ENCODE data around the gene KCNH5. TPM values are rescaled to one million over a fixed set of nuclear protein-coding genes. Genes with fewer than 3 reads are reported as not detected.

Gene KCNH5
- polyA plus RNA-seq, 1 of the 3 experiments (the other 2 are of a cell fraction): not detected

GRCh38 chr14:62988967-62989366, 56.3 kb downstream of the KCNH5 start:
- no peak overlapping the region for H3K9ac ChIP-seq
- no peaks in the 10 kb centered on the region for H3K9me3 ChIP-seq
- no peak overlapping the region for H2AFZ ChIP-seq (ENCODE audit: low read depth)
- H4K20me1 ChIP-seq (ENCODE audit: insufficient read depth): no peaks in the 10 kb centered on the region
- H3K4me1 ChIP-seq (ENCODE audit: control insufficient read depth in 1 of 2, insufficient read depth in 2 of 2, low read depth in 1 of 2, low read length in 1 of 2): no peaks in the 10 kb centered on the region
- no peak overlapping the region for H3K4me3 ChIP-seq (ENCODE audit: low read depth in 2 of 2, low read length in 1 of 2)
- H3K27ac ChIP-seq (ENCODE audit: low read depth in 2 of 2, low read length in 1 of 2): no peak overlapping the region
- 13% methylated on average over 3 of the region's 3 CpGs for WGBS (ENCODE audit: low lambda C conversion rate)
- H3F3A ChIP-seq (replicated peaks; ENCODE audit: insufficient read depth): no peaks in the 10 kb centered on the region
- TF ChIP-seq IRF3 (IDR thresholded peaks at IDR 0.05; ENCODE audit: low read depth, low read length) (no peak), TEAD4 (IDR thresholded peaks at IDR 0.05; ENCODE audit: borderline replicate concordance, insufficient read depth) (no peak), MEF2A (IDR thresholded peaks at IDR 0.05; ENCODE audit: borderline replicate concordance, low read depth) (no peak), POLR2AphosphoS5 (IDR thresholded peaks at IDR 0.05; ENCODE audit: low read depth, low read length) (no peak), MXI1 (IDR thresholded peaks at IDR 0.05; ENCODE audit: low read depth, low read length) (no peak), GATA2 (CRISPR knock-in tag; IDR thresholded peaks at IDR 0.05) (no peak), NFIC (IDR thresholded peaks at IDR 0.05; ENCODE audit: borderline replicate concordance) (no peak), CHD2 (IDR thresholded peaks at IDR 0.05; ENCODE audit: low read length, partially characterized antibody) (no peak), YY1 (IDR thresholded peaks at IDR 0.05; ENCODE audit: low read depth) (no peak), FOXJ3 (CRISPR knock-in tag; IDR thresholded peaks at IDR 0.05) (no peak), TAF1 (IDR thresholded peaks at IDR 0.05; ENCODE audit: borderline replicate concordance, low read depth, low read length) (no peak), RXRA (IDR thresholded peaks at IDR 0.05; ENCODE audit: borderline replicate concordance, low read depth) (no peak), NRF1 (IDR thresholded peaks at IDR 0.05; ENCODE audit: low read depth, low read length) (no peak), ELF1 (IDR thresholded peaks at IDR 0.05) (no peak), JUND (IDR thresholded peaks at IDR 0.05) (no peak), RFX5 (IDR thresholded peaks at IDR 0.05; ENCODE audit: low read length) (no peak), EP300 (IDR thresholded peaks at IDR 0.05; ENCODE audit: borderline replicate concordance in 1 of 2, low read depth in 1 of 2, low read length in 1 of 2) (no peak), USF2 (IDR thresholded peaks at IDR 0.05; ENCODE audit: borderline replicate concordance, low read depth, low read length) (no peak), RCOR1 (IDR thresholded peaks at IDR 0.05; ENCODE audit: low read length) (no peak)
- POLR2A ChIA-PET: no interaction called here
- H3K9me2 ChIP-seq: no peaks in the 10 kb centered on the region
- no peaks in the 10 kb centered on the region for H3K79me2 ChIP-seq (ENCODE audit: insufficient read depth)
- CTCF ChIA-PET: no interaction called here
- no peak overlapping the region for H3K4me2 ChIP-seq
- no peak for DNase-seq
- H3K27me3 ChIP-seq (ENCODE audit: insufficient read depth): no peaks in the 10 kb centered on the region
- no peaks in the 10 kb centered on the region for H3K36me3 ChIP-seq (replicated peaks in 1 of 2; ENCODE audit: control insufficient read depth in 1 of 2, insufficient read depth in 2 of 2, low read length in 1 of 2)

- no peak overlapping the region for H2AFZ ChIP-seq (ENCODE audit: low read depth)
- no peak overlapping the region for H3K9ac ChIP-seq
- no peaks in the 10 kb centered on the region for H3K36me3 ChIP-seq (replicated peaks in 1 of 2; ENCODE audit: control insufficient read depth in 1 of 2, insufficient read depth in 2 of 2, low read length in 1 of 2)
- no peaks in the 10 kb centered on the region for H3K9me2 ChIP-seq
- no peak overlapping the region for H3K27ac ChIP-seq (ENCODE audit: low read depth in 2 of 2, low read length in 1 of 2)
- POLR2A ChIA-PET: no interaction called here
- H4K20me1 ChIP-seq (ENCODE audit: insufficient read depth): no peaks in the 10 kb centered on the region
- H3K79me2 ChIP-seq (ENCODE audit: insufficient read depth): no peaks in the 10 kb centered on the region
- no peak overlapping the region for H3K4me2 ChIP-seq
- H3K4me1 ChIP-seq (ENCODE audit: control insufficient read depth in 1 of 2, insufficient read depth in 2 of 2, low read depth in 1 of 2, low read length in 1 of 2): no peaks in the 10 kb centered on the region
- CTCF ChIA-PET: no interaction called here
- no peak for DNase-seq
- H3F3A ChIP-seq (replicated peaks; ENCODE audit: insufficient read depth): no peaks in the 10 kb centered on the region
- H3K9me3 ChIP-seq: no peaks in the 10 kb centered on the region
- no peak overlapping the region for H3K4me3 ChIP-seq (ENCODE audit: low read depth in 2 of 2, low read length in 1 of 2)
- no peaks in the 10 kb centered on the region for H3K27me3 ChIP-seq (ENCODE audit: insufficient read depth)
- TF ChIP-seq IRF3 (IDR thresholded peaks at IDR 0.05; ENCODE audit: low read depth, low read length): no peak
- no peak for TF ChIP-seq PBX3 (IDR thresholded peaks at IDR 0.05)
- TF ChIP-seq MXI1 (IDR thresholded peaks at IDR 0.05; ENCODE audit: low read depth, low read length): no peak
- no peak for TF ChIP-seq RXRA (IDR thresholded peaks at IDR 0.05; ENCODE audit: borderline replicate concordance, low read depth)
- no peak for TF ChIP-seq MEF2A (IDR thresholded peaks at IDR 0.05; ENCODE audit: borderline replicate concordance, low read depth)
- TF ChIP-seq RFX5 (IDR thresholded peaks at IDR 0.05; ENCODE audit: low read length): no peak
- TF ChIP-seq TCF12 (IDR thresholded peaks at IDR 0.05): no peak
- no peak for TF ChIP-seq CHD2 (IDR thresholded peaks at IDR 0.05; ENCODE audit: low read length, partially characterized antibody)
- TF ChIP-seq GATA2 (CRISPR knock-in tag; IDR thresholded peaks at IDR 0.05): no peak
- no peak for TF ChIP-seq USF2 (IDR thresholded peaks at IDR 0.05; ENCODE audit: borderline replicate concordance, low read depth, low read length)
- no peak for TF ChIP-seq SIN3A (IDR thresholded peaks at IDR 0.05; ENCODE audit: borderline replicate concordance, low read depth, low read length)
- no peak for TF ChIP-seq RCOR1 (IDR thresholded peaks at IDR 0.05; ENCODE audit: low read length)
- no peak for TF ChIP-seq EP300 (IDR thresholded peaks at IDR 0.05; ENCODE audit: borderline replicate concordance in 1 of 2, low read depth in 1 of 2, low read length in 1 of 2)
- no peak for TF ChIP-seq EZH2phosphoT487 (IDR thresholded peaks at IDR 0.05; ENCODE audit: borderline replicate concordance, low read depth)
- no peak for TF ChIP-seq ELF1 (IDR thresholded peaks at IDR 0.05)
- TF ChIP-seq FOXJ3 (CRISPR knock-in tag; IDR thresholded peaks at IDR 0.05): no peak
Observed at GRCh38 chr14:62983821-62984220, 61.4 kb downstream of the KCNH5 start.

Data from SK-N-SH (cell line).